Thyroid gland (tissue), 4 donors: Measurements from ENCODE around the gene COL23A1. TPM values are rescaled to one million over a fixed set of nuclear protein-coding genes. Genes with fewer than 3 reads are reported as not detected.

Experiments used
- DNase-seq, 2 donors: peaks; one replicate each; pipeline ENCODE4 v3.0.0-alpha.2; 2019
- H3K27ac ChIP-seq, 3 donors: fragments of 200-600 bp; sonication (generic); 1 replicate in 2 of 3; 2 replicates in 1 of 3; pipeline ENCODE4 v1.5.1; 2016 to 2019; ENCODE audit warnings: mild to moderate bottlenecking in 1 of 3, moderate library complexity in 1 of 3
- H3K27me3 ChIP-seq: fragments of 200-600 bp; sonication (generic); one replicate; pipeline ENCODE4 v1.5.1; 2019
- H3K36me3 ChIP-seq, 2 donors: fragments of 200-600 bp; sonication (generic); one replicate each; pipeline ENCODE4 v1.5.1; 2016 to 2019
- H3K4me1 ChIP-seq, 2 donors: fragments of 200-600 bp; sonication (generic); one replicate each; pipeline ENCODE4 v1.5.1; 2017 to 2019
- H3K4me3 ChIP-seq, 3 donors: fragments of 200-600 bp; sonication (generic); replicated peaks in 1 of 3; 1 replicate in 2 of 3; 2 replicates in 1 of 3; pipeline ENCODE4 v1.5.1; 2016; ENCODE audit warnings: mild to moderate bottlenecking in 1 of 3
- H3K9me3 ChIP-seq: fragments of 200-600 bp; sonication (generic); one replicate; pipeline ENCODE4 v1.5.1; 2017
- CTCF ChIP-seq, 6 experiments: fragments of 200-600 bp in 3 of 6; fragments of 450-650 bp in 3 of 6; sonication (generic) in 3 of 6; IDR thresholded peaks; one replicate each; pipeline ENCODE4 v1.5.1; 2016 to 2019; ENCODE audit warnings: antibody characterized with exemption in 6 of 6, mild to moderate bottlenecking in 2 of 6, inconsistent platforms in 1 of 6, moderate library complexity in 1 of 6
- POLR2A ChIP-seq, 2 donors: fragments of 450-650 bp; IDR thresholded peaks; one replicate each; pipeline ENCODE4 v1.6.1; 2017; ENCODE audit warnings: antibody characterized with exemption in 2 of 2, mild to moderate bottlenecking in 2 of 2, moderate library complexity in 1 of 2
- WGBS, 2 donors: methylation state at CpG; one replicate each; pipeline ENCODE4 v1.1.5; 2017; 5-methylcytosine and 5-hydroxymethylcytosine counted together
- intact Hi-C: fragments of 100-400 bp; cut with DNase I; formaldehyde crosslinking; loops from one replicate; pipeline ENCODE4 v1.15.1; 2023
- total RNA-seq, 4 donors: library from RNA; depleted of rRNA; stranded (reverse); fragments of >200 nt; gene quantifications; one replicate each; pipeline ENCODE4 v1.2.3, GENCODE V29; 2016

Gene COL23A1
- total RNA-seq, 4 donors from 2014 or later: 76.6 to 108 (median 95.7) TPM

GRCh38 chr5:178252258-178252657 lies 337.9 kb downstream of the COL23A1 start:
- TF ChIP-seq CTCF (IDR thresholded peaks at IDR 0.05): no peak
- TF ChIP-seq POLR2A (IDR thresholded peaks at IDR 0.05): no peak
- H3K4me1 ChIP-seq: peaks cover 6 to 17% of the 10 kb centered on the region in 2 donors
- no peaks in the 10 kb centered on the region for H3K9me3 ChIP-seq
- 80 to 84% methylated on average over 8 of the region's 8 CpGs for WGBS, 2 donors
- peak overlapping the region in 1 of 3 donors; percentile 5 for H3K27ac ChIP-seq
- no peak for DNase-seq
- intact Hi-C loops: no loop called here
- no peak overlapping the region for H3K4me3 ChIP-seq
- no peaks in the 10 kb centered on the region for H3K36me3 ChIP-seq
- no peaks in the 10 kb centered on the region for H3K27me3 ChIP-seq

GRCh38 chr5:178250263-178250662 lies 339.9 kb downstream of the COL23A1 start:
- no peak overlapping the region for H3K27ac ChIP-seq
- DNase-seq: no peak
- TF ChIP-seq CTCF (IDR thresholded peaks at IDR 0.05) (no peak), POLR2A (IDR thresholded peaks at IDR 0.05) (no peak)
- no peaks in the 10 kb centered on the region for H3K9me3 ChIP-seq
- WGBS, 2 donors: 63 to 76% methylated on average over 4 to 5 of the region's 6 CpGs
- peaks cover 6 to 17% of the 10 kb centered on the region in 2 donors for H3K4me1 ChIP-seq
- no peak overlapping the region for H3K4me3 ChIP-seq
- intact Hi-C loops: no loop called here
- no peaks in the 10 kb centered on the region for H3K27me3 ChIP-seq
- H3K36me3 ChIP-seq: no peaks in the 10 kb centered on the region

- no peaks in the 10 kb centered on the region for H3K36me3 ChIP-seq
- TF ChIP-seq CTCF (IDR thresholded peaks at IDR 0.05): no peak
- TF ChIP-seq POLR2A (IDR thresholded peaks at IDR 0.05): peak in 1 of 2 donors; percentile 6
- intact Hi-C loops: no loop called here
These were observed 340.8 kb downstream of the COL23A1 start for GRCh38 chr5:178249191-178249989.

GRCh38 chr5:178248750-178249149 lies 341.4 kb downstream of the COL23A1 start:
- intact Hi-C loops: no loop called here
- Histone ChIP-seq H3K4me1 (peaks cover 6 to 17% of the 10 kb centered on the region in 2 donors), H3K36me3 (no peaks in the 10 kb centered on the region), H3K27me3 (no peaks in the 10 kb centered on the region), H3K4me3 (no peak overlapping the region), H3K27ac (peak overlapping the region in 1 of 3 donors; percentile 57), H3K9me3 (no peaks in the 10 kb centered on the region)
- DNase-seq: no peak
- WGBS, 2 donors: 88 to 97% methylated on average over 6 to 14 of the region's 18 CpGs
- TF ChIP-seq POLR2A (IDR thresholded peaks at IDR 0.05) (no peak), CTCF (IDR thresholded peaks at IDR 0.05) (no peak)

More at GRCh38 chr5:178249191-178249989, 340.8 kb downstream of the COL23A1 start:
- Histone ChIP-seq H3K4me1 (peaks cover 6 to 17% of the 10 kb centered on the region in 2 donors), H3K27ac (peak overlapping the region in 2 of 3 donors; percentile 49 to 57), H3K9me3 (no peaks in the 10 kb centered on the region), H3K27me3 (no peaks in the 10 kb centered on the region), H3K4me3 (no peak overlapping the region)
- DNase-seq: peak; percentile 72 to 87
- WGBS, 2 donors: 62 to 72% methylated on average over 7 to 12 of the region's 13 CpGs
